Retinal pigment epithelial cell (primary cell): ENCODE measurements around the gene MAPK1IP1L.
A peak's percentile ranks its signal among the peaks of the same experiment; 100 is the strongest.
"Not testable (repeated sequence)": the region's sequence is repeated elsewhere in the genome, so short reads cannot be mapped to it uniquely, and the experiment has no call there.

Source experiments
- DNase-seq: peaks from one replicate; pipeline ENCODE4 v3.0.0-alpha.2; 2010; ENCODE audit warnings: low read depth
- H3K4me3 ChIP-seq: 2 replicates; pipeline ENCODE4 v1.5.1; 2011; ENCODE audit warnings: mild to moderate bottlenecking, low read length, control low read depth, moderate library complexity
- CTCF ChIP-seq: conservative IDR thresholded peaks from 2 replicates; pipeline ENCODE4 v1.5.1; 2011; ENCODE audit warnings: low read depth, low read length, control low read depth, inconsistent platforms

Gene MAPK1IP1L

GRCh38 chr14:55051423-55052268, at the start of gene MAPK1IP1L:
Gene MAPK1IP1L, plus strand, starts transcription at chr14:55051647. Its CDS starts 10,037 bp downstream, at chr14:55061684.
- TF ChIP-seq CTCF: peak; percentile 88
- peak within 1 kb of the TSS; percentile 94 for H3K4me3 ChIP-seq
- DNase-seq: peak; percentile 63

- H3K4me3 ChIP-seq: no peak overlapping the region
- TF ChIP-seq CTCF: no peak
- DNase-seq: no peak
Observed at GRCh38 chr14:55005071-55005470, 46.4 kb upstream of the MAPK1IP1L start.

GRCh38 chr14:55015006-55015405, 36.4 kb upstream of the MAPK1IP1L start:
- no peak for DNase-seq
- no peak for TF ChIP-seq CTCF
- no peak overlapping the region for H3K4me3 ChIP-seq

- no peak for DNase-seq
- no peak overlapping the region for H3K4me3 ChIP-seq
- no peak for TF ChIP-seq CTCF
Observed at GRCh38 chr14:55019968-55020554, 31.4 kb upstream of the MAPK1IP1L start.

GRCh38 chr14:55024365-55024764, 27.1 kb upstream of the MAPK1IP1L start:
- H3K4me3 ChIP-seq, DNase-seq: not testable (repeated sequence)

GRCh38 chr14:55025948-55026347, 25.5 kb upstream of the MAPK1IP1L start:
- no peak for DNase-seq
- peak overlapping the region; percentile 91 for H3K4me3 ChIP-seq
- TF ChIP-seq CTCF: no peak

GRCh38 chr14:55026441-55026792, 25.0 kb upstream of the MAPK1IP1L start:
- peak overlapping the region; percentile 91 for H3K4me3 ChIP-seq
- DNase-seq: no peak
- no peak for TF ChIP-seq CTCF
